ENCODE data around the gene CANT1.

Gene CANT1

GRCh38 chr17:78970834-78971755, 38.5 kb downstream of the CANT1 start:
- no peak overlapping the region for H3K27ac ChIP-seq
- H3K79me2 ChIP-seq: no peaks in the 10 kb centered on the region
- H3K27me3 ChIP-seq (ENCODE audit: control insufficient read depth, insufficient read depth, low read length): no peaks in the 10 kb centered on the region
- no peaks in the 10 kb centered on the region for H3K36me3 ChIP-seq (ENCODE audit: control insufficient read depth, insufficient read depth, low read length)
- no peaks in the 10 kb centered on the region for H3K9me3 ChIP-seq (ENCODE audit: control insufficient read depth, low read length)
- TF ChIP-seq, protein P1, sequence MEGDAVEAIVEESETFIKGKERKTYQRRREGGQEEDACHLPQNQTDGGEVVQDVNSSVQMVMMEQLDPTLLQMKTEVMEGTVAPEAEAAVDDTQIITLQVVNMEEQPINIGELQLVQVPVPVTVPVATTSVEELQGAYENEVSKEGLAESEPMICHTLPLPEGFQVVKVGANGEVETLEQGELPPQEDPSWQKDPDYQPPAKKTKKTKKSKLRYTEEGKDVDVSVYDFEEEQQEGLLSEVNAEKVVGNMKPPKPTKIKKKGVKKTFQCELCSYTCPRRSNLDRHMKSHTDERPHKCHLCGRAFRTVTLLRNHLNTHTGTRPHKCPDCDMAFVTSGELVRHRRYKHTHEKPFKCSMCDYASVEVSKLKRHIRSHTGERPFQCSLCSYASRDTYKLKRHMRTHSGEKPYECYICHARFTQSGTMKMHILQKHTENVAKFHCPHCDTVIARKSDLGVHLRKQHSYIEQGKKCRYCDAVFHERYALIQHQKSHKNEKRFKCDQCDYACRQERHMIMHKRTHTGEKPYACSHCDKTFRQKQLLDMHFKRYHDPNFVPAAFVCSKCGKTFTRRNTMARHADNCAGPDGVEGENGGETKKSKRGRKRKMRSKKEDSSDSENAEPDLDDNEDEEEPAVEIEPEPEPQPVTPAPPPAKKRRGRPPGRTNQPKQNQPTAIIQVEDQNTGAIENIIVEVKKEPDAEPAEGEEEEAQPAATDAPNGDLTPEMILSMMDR (IDR thresholded peaks at IDR 0.05): peak; percentile 93
- H3K4me1 ChIP-seq: peaks cover 17% of the 10 kb centered on the region
- H2AFZ ChIP-seq: peak overlapping the region; percentile 48
- peak overlapping the region; percentile 1 for H3K4me2 ChIP-seq (ENCODE audit: low read length)
- H3K9ac ChIP-seq: no peak overlapping the region
- H3K4me3 ChIP-seq (ENCODE audit: low read depth, low read length): no peak overlapping the region

GRCh38 chr17:78969865-78970264, 39.7 kb downstream of the CANT1 start:
- peaks cover 8% of the 10 kb centered on the region for H3K4me1 ChIP-seq

DNA sequence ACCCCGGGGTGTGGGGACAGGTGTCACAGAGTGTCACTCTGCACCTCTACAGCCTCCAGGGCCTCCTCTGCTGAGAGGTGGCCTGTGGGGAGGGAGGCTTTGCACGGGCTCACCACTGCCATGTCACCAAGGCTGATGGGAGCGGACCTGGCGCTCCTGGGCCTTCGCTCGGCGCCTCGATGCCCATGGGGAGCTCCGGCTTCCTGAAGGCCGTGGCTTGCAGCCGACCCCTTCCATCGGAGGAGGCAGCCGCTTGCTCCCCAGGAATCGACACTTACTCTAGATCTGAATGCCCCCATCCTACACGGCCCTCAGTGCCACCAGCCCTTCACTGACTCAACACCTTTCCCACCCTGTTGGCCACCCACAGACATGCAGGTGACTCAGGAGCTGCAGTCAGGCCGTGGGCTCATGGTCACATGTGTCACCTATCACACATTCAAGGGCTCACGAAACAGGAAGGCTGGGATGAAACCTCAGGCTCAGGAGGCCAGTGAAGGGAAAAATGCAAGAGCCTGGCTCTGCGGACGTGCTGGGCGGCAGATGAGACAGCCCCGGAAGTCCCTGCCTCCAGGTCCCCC, 41.7 kb downstream of the CANT1 start:
- Histone ChIP-seq H2AFZ (no peak overlapping the region), H3K4me2 (ENCODE audit: low read length) (no peak overlapping the region), H3K36me3 (ENCODE audit: control insufficient read depth, insufficient read depth, low read length) (no peaks in the 10 kb centered on the region), H3K9ac (no peak overlapping the region), H3K4me3 (ENCODE audit: low read depth, low read length) (no peak overlapping the region), H3K27me3 (ENCODE audit: control insufficient read depth, insufficient read depth, low read length) (no peaks in the 10 kb centered on the region), H3K9me3 (ENCODE audit: control insufficient read depth, low read length) (no peaks in the 10 kb centered on the region), H3K4me1 (peaks cover 7% of the 10 kb centered on the region), H3K79me2 (no peaks in the 10 kb centered on the region), H3K27ac (no peak overlapping the region)
- TF ChIP-seq, protein P1 (IDR thresholded peaks at IDR 0.05): no peak

More at GRCh38 chr17:78969865-78970264, 39.7 kb downstream of the CANT1 start:
- H2AFZ ChIP-seq: no peak overlapping the region
- H3K4me2 ChIP-seq (ENCODE audit: low read length): no peak overlapping the region
- H3K27ac ChIP-seq: no peak overlapping the region
- no peaks in the 10 kb centered on the region for H3K36me3 ChIP-seq (ENCODE audit: control insufficient read depth, insufficient read depth, low read length)
- no peak overlapping the region for H3K9ac ChIP-seq
- TF ChIP-seq, protein P1 (IDR thresholded peaks at IDR 0.05): no peak
- H3K27me3 ChIP-seq (ENCODE audit: control insufficient read depth, insufficient read depth, low read length): no peaks in the 10 kb centered on the region
- no peaks in the 10 kb centered on the region for H3K79me2 ChIP-seq
- H3K9me3 ChIP-seq (ENCODE audit: control insufficient read depth, low read length): no peaks in the 10 kb centered on the region
- no peak overlapping the region for H3K4me3 ChIP-seq (ENCODE audit: low read depth, low read length)

DNA sequence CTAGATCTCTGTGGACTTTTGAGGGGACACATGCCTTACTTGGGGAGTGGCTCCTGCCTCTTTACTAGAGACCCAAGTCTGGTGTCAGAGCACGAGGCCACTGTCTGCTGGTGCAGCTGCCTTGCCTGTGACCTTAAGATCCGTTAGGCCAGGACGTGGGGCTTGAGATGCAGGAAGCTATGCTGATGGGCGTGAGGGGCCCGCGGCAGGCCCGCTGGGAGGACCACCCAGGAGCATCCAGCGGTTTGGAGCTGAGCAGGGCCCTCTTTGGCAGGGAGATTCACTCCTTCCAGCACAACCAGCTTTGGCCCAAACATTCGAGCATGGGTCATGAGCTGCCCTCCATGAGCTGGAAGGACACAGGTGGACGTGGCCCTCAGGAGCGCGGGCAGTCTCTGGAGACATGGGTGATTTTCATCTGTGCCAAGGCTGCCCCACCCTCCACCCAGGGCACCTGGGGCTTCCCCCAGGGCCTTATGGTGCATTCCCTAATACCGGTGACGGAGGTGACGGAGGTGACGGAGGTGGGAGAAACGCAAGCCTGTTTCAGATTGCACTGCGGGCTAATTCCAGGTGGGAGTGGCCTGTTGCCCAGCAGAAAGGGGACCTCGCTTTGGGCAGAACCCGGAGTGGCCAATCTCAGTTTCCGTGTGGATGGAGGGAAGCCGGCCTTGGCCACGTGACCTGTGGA, 42.5 kb downstream of the CANT1 start:
- Histone ChIP-seq H3K4me1 (peaks cover 7% of the 10 kb centered on the region), H3K79me2 (no peaks in the 10 kb centered on the region), H3K9ac (no peak overlapping the region), H3K27ac (no peak overlapping the region), H3K36me3 (ENCODE audit: control insufficient read depth, insufficient read depth, low read length) (no peaks in the 10 kb centered on the region), H2AFZ (no peak overlapping the region), H3K27me3 (ENCODE audit: control insufficient read depth, insufficient read depth, low read length) (no peaks in the 10 kb centered on the region), H3K9me3 (ENCODE audit: control insufficient read depth, low read length) (no peaks in the 10 kb centered on the region), H3K4me2 (ENCODE audit: low read length) (no peak overlapping the region), H3K4me3 (ENCODE audit: low read depth, low read length) (no peak overlapping the region)
- TF ChIP-seq, protein P1 (IDR thresholded peaks at IDR 0.05): no peak

Measured in parathyroid adenoma (tissue), 2 donors.